SU-DHL-6 (cell line): ENCODE results near the gene CDC45.

Source experiments
- H2AFZ ChIP-seq: fragments of 200-600 bp; sonication (generic); 2 replicates; pipeline ENCODE4 v1.6.1; 2014; ENCODE audit warnings: low read depth, mild to moderate bottlenecking, moderate library complexity, mixed read lengths, antibody characterized with exemption, low read length; ENCODE audit not compliant: severe bottlenecking
- H3F3A ChIP-seq: fragments of 200-600 bp; shearing (Covaris generic); 2 replicates; pipeline ENCODE4 v1.6.0; 2016; ENCODE audit warnings: antibody characterized with exemption, mild to moderate bottlenecking; ENCODE audit not compliant: insufficient read depth
- H3K27ac ChIP-seq: fragments of 200-600 bp; sonication (generic); 2 replicates; pipeline ENCODE4 v1.5.1; 2016; ENCODE audit warnings: low read depth, mild to moderate bottlenecking, low read length, moderate library complexity, mixed read lengths
- H3K27me3 ChIP-seq: fragments of 200-600 bp; sonication (generic), shearing (Covaris generic); 2 replicates; pipeline ENCODE4 v1.6.0; 2014; ENCODE audit warnings: mild to moderate bottlenecking, low read length
- H3K36me3 ChIP-seq: fragments of 200-600 bp; sonication (generic); 2 replicates; pipeline ENCODE4 v1.6.1; 2014; ENCODE audit warnings: mild to moderate bottlenecking, low read length, mixed read lengths
- H3K4me2 ChIP-seq: fragments of 300-600, 200-600 bp; shearing (Covaris generic), sonication (generic); 2 replicates; pipeline ENCODE4 v1.6.0; 2014; ENCODE audit warnings: low read length, low read depth, mild to moderate bottlenecking; ENCODE audit not compliant: poor library complexity, severe bottlenecking
- H3K4me3 ChIP-seq: fragments of 200-600 bp; sonication (generic); 2 replicates; pipeline ENCODE4 v1.5.1; 2014; ENCODE audit warnings: antibody characterized with exemption, low read length, mild to moderate bottlenecking, mixed read lengths; ENCODE audit not compliant: insufficient read depth, poor library complexity, severe bottlenecking
- H3K79me2 ChIP-seq: fragments of 200-600 bp; sonication (generic); 2 replicates; pipeline ENCODE4 v1.6.1; 2014; ENCODE audit warnings: mild to moderate bottlenecking, low read length, moderate library complexity; ENCODE audit not compliant: insufficient read depth
- H3K9ac ChIP-seq: fragments of 200-600 bp; sonication (generic); 2 replicates; pipeline ENCODE4 v1.7.0; 2014; ENCODE audit warnings: mild to moderate bottlenecking, low read length
- H3K9me2 ChIP-seq: fragments of 200-600 bp; sonication (generic); replicated peaks from 2 replicates; pipeline ENCODE4 v1.6.1; 2014; ENCODE audit warnings: low read length; ENCODE audit not compliant: insufficient read depth
- H3K9me3 ChIP-seq: fragments of 200-600 bp; sonication (generic); 2 replicates; pipeline ENCODE4 v1.6.1; 2014; ENCODE audit warnings: low read length, mixed read lengths; ENCODE audit not compliant: insufficient read depth
- H4K20me1 ChIP-seq: fragments of 200-600 bp; sonication (generic); 2 replicates; pipeline ENCODE4 v1.6.1; 2014; ENCODE audit warnings: low read depth, mild to moderate bottlenecking, antibody characterized with exemption, low read length, moderate library complexity, mixed read lengths
- EZH2phosphoT487 ChIP-seq: fragments of 200-600 bp; sonication (generic), shearing (Covaris generic); conservative IDR thresholded peaks from 2 replicates; pipeline ENCODE4 v1.6.1; 2018; ENCODE audit warnings: mild to moderate bottlenecking, antibody characterized with exemption, low read length, moderate library complexity, mixed read lengths
- TF ChIP-seq, protein P1 (sequence below): fragments of 200-600 bp; sonication (generic); IDR thresholded peaks from one replicate; pipeline ENCODE4 v1.5.1; 2017; ENCODE audit warnings: antibody characterized with exemption, mild to moderate bottlenecking, low read length, moderate library complexity; ENCODE audit not compliant: insufficient read depth, poor library complexity, severe bottlenecking

Gene CDC45

DNA sequence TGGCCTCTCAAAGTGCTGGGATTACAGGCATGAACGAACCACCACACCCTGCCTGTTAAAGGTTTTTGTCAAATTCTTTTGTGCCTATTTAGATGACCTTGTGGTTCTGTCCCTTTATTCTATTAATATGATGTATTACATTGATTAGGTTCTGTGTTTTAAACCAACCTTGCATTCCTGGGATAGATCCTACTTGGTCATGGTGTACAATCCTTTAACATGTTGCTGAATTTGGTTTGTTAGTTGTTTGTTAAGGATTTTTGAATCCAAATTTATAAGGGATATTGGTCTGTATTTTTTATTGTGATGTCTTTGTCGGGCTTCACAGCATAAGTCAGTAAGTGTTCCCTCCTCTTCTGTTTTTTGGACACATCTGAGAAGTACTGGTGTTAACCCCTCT, 73.5 kb downstream of the CDC45 start:
- Histone ChIP-seq H3F3A (no peaks in the 10 kb centered on the region), H3K36me3 (no peaks in the 10 kb centered on the region), H4K20me1 (no peaks in the 10 kb centered on the region), H3K9ac (no peak overlapping the region), H3K4me3 (no peak overlapping the region), H3K4me2 (no peak overlapping the region), H2AFZ (no peak overlapping the region), H3K79me2 (no peaks in the 10 kb centered on the region), H3K9me2 (no peaks in the 10 kb centered on the region), H3K27me3 (no peaks in the 10 kb centered on the region), H3K9me3 (no peaks in the 10 kb centered on the region), H3K27ac (no peak overlapping the region)
- no peak for TF ChIP-seq EZH2phosphoT487
- TF ChIP-seq, protein P1, sequence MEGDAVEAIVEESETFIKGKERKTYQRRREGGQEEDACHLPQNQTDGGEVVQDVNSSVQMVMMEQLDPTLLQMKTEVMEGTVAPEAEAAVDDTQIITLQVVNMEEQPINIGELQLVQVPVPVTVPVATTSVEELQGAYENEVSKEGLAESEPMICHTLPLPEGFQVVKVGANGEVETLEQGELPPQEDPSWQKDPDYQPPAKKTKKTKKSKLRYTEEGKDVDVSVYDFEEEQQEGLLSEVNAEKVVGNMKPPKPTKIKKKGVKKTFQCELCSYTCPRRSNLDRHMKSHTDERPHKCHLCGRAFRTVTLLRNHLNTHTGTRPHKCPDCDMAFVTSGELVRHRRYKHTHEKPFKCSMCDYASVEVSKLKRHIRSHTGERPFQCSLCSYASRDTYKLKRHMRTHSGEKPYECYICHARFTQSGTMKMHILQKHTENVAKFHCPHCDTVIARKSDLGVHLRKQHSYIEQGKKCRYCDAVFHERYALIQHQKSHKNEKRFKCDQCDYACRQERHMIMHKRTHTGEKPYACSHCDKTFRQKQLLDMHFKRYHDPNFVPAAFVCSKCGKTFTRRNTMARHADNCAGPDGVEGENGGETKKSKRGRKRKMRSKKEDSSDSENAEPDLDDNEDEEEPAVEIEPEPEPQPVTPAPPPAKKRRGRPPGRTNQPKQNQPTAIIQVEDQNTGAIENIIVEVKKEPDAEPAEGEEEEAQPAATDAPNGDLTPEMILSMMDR = no peak

DNA sequence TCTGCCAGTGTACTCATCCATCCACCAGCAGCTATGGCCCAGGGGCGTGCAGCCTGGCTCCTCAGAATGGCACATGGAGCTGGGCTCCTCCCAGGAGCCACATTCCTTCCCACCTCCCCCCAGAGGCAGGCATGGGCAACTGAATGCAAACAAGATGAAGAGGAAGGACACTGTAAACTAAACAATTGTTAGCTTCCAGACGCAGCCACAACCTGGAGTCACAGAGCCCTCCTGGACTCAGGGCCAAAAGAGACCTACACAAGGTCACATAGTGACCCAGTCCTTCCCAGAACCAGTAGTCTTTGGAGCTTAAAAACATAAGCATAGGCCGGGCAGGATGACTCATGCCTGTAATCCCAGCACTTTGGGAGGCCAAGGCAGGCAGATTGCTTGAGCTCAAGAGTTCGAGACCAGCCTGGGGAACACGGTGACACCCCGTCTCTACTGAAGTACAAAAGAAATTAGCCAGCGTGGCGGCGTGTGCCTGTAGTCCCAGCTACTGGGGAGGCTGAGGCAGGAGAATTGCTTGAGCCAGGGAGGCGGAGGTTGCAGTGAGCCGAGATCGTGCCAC, 75.2 kb downstream of the CDC45 start:
- Histone ChIP-seq H3K9ac (no peak overlapping the region), H3K4me2 (no peak overlapping the region), H3K27ac (no peak overlapping the region)

DNA sequence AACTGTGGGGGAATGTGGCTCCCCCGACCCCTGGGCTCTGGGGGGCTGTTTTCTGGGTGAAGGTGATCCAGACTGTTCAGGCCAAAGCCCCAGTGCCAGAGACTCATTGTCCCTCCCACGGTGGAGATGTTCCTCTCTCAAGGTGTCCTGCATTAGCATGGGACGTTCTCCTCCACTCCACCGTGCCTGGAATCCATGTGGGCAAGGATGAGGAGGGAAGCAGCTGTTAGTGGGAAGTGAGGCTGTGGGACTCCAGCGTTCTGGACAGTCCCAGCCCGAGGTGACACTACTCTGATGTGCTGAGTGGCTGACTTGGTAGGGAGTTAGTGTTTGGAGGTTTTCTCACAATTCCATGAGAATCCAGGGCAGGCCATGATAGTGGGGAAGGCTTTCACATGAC, 75.9 kb downstream of the CDC45 start:
- Histone ChIP-seq H3K9me3 (no peaks in the 10 kb centered on the region), H3K4me3 (no peak overlapping the region), H3F3A (no peaks in the 10 kb centered on the region), H3K9me2 (no peaks in the 10 kb centered on the region), H3K79me2 (no peaks in the 10 kb centered on the region), H4K20me1 (no peaks in the 10 kb centered on the region), H3K9ac (no peak overlapping the region), H3K27me3 (no peaks in the 10 kb centered on the region), H2AFZ (no peak overlapping the region), H3K36me3 (no peaks in the 10 kb centered on the region), H3K4me2 (no peak overlapping the region), H3K27ac (no peak overlapping the region)
- TF ChIP-seq, protein P1 = no peak

More for the DNA sequence above, 75.2 kb downstream of the CDC45 start:
- no peaks in the 10 kb centered on the region for H3K27me3 ChIP-seq
- H3K9me2 ChIP-seq = no peaks in the 10 kb centered on the region
- H2AFZ ChIP-seq = no peak overlapping the region
- H3F3A ChIP-seq = no peaks in the 10 kb centered on the region
- no peaks in the 10 kb centered on the region for H3K36me3 ChIP-seq
- H3K9me3 ChIP-seq = no peaks in the 10 kb centered on the region
- H3K4me3 ChIP-seq = no peak overlapping the region
- no peaks in the 10 kb centered on the region for H3K79me2 ChIP-seq
- TF ChIP-seq EZH2phosphoT487 = no peak
- TF ChIP-seq, protein P1 = no peak
- no peaks in the 10 kb centered on the region for H4K20me1 ChIP-seq
